Coronary artery (tissue), 2 donors: ENCODE data around the gene RIT2.

Experiments used
- DNase-seq: peaks from one replicate; pipeline ENCODE4 v3.0.0-alpha.2; 2017; ENCODE audit warnings: low spot score
- H3K27ac ChIP-seq, 2 donors: fragments of 200-600 bp; sonication (generic); one replicate each; pipeline ENCODE4 v1.5.1; 2016 to 2019
- H3K4me3 ChIP-seq: fragments of 200-600 bp; sonication (generic); 2 replicates; pipeline ENCODE4 v1.5.1; 2016; ENCODE audit warnings: mild to moderate bottlenecking, moderate library complexity
- CTCF ChIP-seq: fragments of 200-600 bp; sonication (generic); IDR thresholded peaks from one replicate; pipeline ENCODE4 v1.5.1; 2019; ENCODE audit warnings: antibody characterized with exemption

Gene RIT2

GRCh38 chr18:43148231-43148630, 32.7 kb upstream of the RIT2 start:
- no peak for TF ChIP-seq CTCF
- Histone ChIP-seq H3K27ac (no peak overlapping the region), H3K4me3 (no peak overlapping the region)
- DNase-seq, result no peak

GRCh38 chr18:43141208-43141607, 25.7 kb upstream of the RIT2 start:
- no peak for TF ChIP-seq CTCF
- DNase-seq, result no peak
- no peak overlapping the region for H3K27ac ChIP-seq

GRCh38 chr18:43139288-43139946, 23.9 kb upstream of the RIT2 start:
- no peak for TF ChIP-seq CTCF
- no peak for DNase-seq
- Histone ChIP-seq H3K27ac (no peak overlapping the region), H3K4me3 (no peak overlapping the region)

More at GRCh38 chr18:43141208-43141607, 25.7 kb upstream of the RIT2 start:
- no peak overlapping the region for H3K4me3 ChIP-seq

GRCh38 chr18:43134876-43135275, 19.4 kb upstream of the RIT2 start:
- Histone ChIP-seq H3K27ac (no peak overlapping the region), H3K4me3 (no peak overlapping the region)
- DNase-seq, result no peak
- no peak for TF ChIP-seq CTCF

GRCh38 chr18:43130716-43131260, 15.3 kb upstream of the RIT2 start:
- no peak for TF ChIP-seq CTCF
- DNase-seq, result no peak

GRCh38 chr18:43129946-43130524, 14.6 kb upstream of the RIT2 start:
- H3K4me3 ChIP-seq, result peak overlapping the region; percentile 64
- no peak for TF ChIP-seq CTCF
- DNase-seq, result no peak

More at GRCh38 chr18:43130716-43131260, 15.3 kb upstream of the RIT2 start:
- no peak overlapping the region for H3K27ac ChIP-seq
- H3K4me3 ChIP-seq, result no peak overlapping the region

GRCh38 chr18:43125471-43125870, 10.0 kb upstream of the RIT2 start:
- no peak overlapping the region for H3K4me3 ChIP-seq
- DNase-seq, result no peak
- no peak overlapping the region for H3K27ac ChIP-seq
- no peak for TF ChIP-seq CTCF

More at GRCh38 chr18:43129946-43130524, 14.6 kb upstream of the RIT2 start:
- no peak overlapping the region for H3K27ac ChIP-seq
